Endothelial cell of umbilical vein (primary cell): ENCODE results near the gene ANO6. TPM values are rescaled to one million over a fixed set of nuclear protein-coding genes. Genes with fewer than 3 reads are reported as not detected.

Experiments used
- BruUV-seq: library from RNA; stranded (reverse); fragments of 400-500 nt; replicated peaks from 2 replicates; lab custom pipeline; 2021; lab: Mats Ljungman, UMichigan
- CTCF ChIA-PET: fragments of 300-600, 350-600 bp; sonication (Branson Sonifier 250); formaldehyde crosslinking; loops from one replicate; lab custom pipeline; 2021; ENCODE audit warnings: antibody characterized with exemption, inconsistent platforms; lab: Charles Lee
- POLR2A ChIA-PET: fragments of 300-600, 350-600 bp; sonication (Branson Sonifier 250); formaldehyde crosslinking; loops from one replicate; lab custom pipeline; 2021; ENCODE audit warnings: antibody characterized with exemption, inconsistent platforms; lab: Charles Lee
- DNase-seq: peaks from one replicate; pipeline ENCODE4 v3.0.0-alpha.2; 2011; ENCODE audit warnings: low read depth, low spot score
- FAIRE-seq: peaks from 2 replicates; lab custom pipeline; 2011; peaks lifted over from hg19 to GRCh38; lab: Jason Lieb, UNC
- H2AFZ ChIP-seq: 2 replicates; pipeline ENCODE4 v1.6.0; 2012; ENCODE audit warnings: low read depth, low read length, control low read depth, inconsistent platforms
- H3K27ac ChIP-seq: 2 replicates; pipeline ENCODE4 v1.5.1; 2011; ENCODE audit warnings: low read depth, mild to moderate bottlenecking, control low read depth, low read length, moderate library complexity; ENCODE audit not compliant: insufficient read depth
- H3K27me3 ChIP-seq, 2 experiments: 2 replicates each; pipeline versions ENCODE4 v1.6.0 to v1.6.1; 2011; ENCODE audit warnings: low read length in 2 of 2, mixed read lengths in 1 of 2; ENCODE audit not compliant: control insufficient read depth in 2 of 2, insufficient read depth in 2 of 2
- H3K36me3 ChIP-seq, 2 experiments: 2 replicates in 1 of 2; 3 replicates in 1 of 2; pipeline ENCODE4 v1.5.1; 2011; ENCODE audit warnings: low read length in 2 of 2, mild to moderate bottlenecking in 1 of 2, moderate library complexity in 1 of 2; ENCODE audit not compliant: control insufficient read depth in 2 of 2, insufficient read depth in 2 of 2; ENCODE audit errors: extremely low read depth in 1 of 2
- H3K4me1 ChIP-seq: 3 replicates; pipeline ENCODE4 v1.5.1; 2011; ENCODE audit warnings: mild to moderate bottlenecking, low read length; ENCODE audit not compliant: control insufficient read depth, insufficient read depth; ENCODE audit errors: extremely low read depth
- H3K4me2 ChIP-seq: 2 replicates; pipeline ENCODE4 v1.6.1; 2011; ENCODE audit warnings: low read length, control low read depth, mixed read lengths; ENCODE audit not compliant: insufficient read depth
- H3K4me3 ChIP-seq, 3 experiments: fragments of 200-600 bp in 1 of 3; sonication (generic), shearing (Covaris generic) in 1 of 3; replicated peaks in 1 of 3; 2 replicates each; pipeline ENCODE4 v1.5.1; 2011 to 2016; ENCODE audit warnings: control low read depth in 3 of 3, low read length in 3 of 3, mild to moderate bottlenecking in 2 of 3, inconsistent platforms in 1 of 3, low read depth in 1 of 3, moderate library complexity in 1 of 3; ENCODE audit not compliant: insufficient read depth in 1 of 3
- H3K79me2 ChIP-seq: 2 replicates; pipeline ENCODE4 v1.6.0; 2012; ENCODE audit warnings: low read length, inconsistent platforms; ENCODE audit not compliant: control insufficient read depth, insufficient read depth
- H3K9ac ChIP-seq: replicated peaks from 2 replicates; pipeline ENCODE3; 2011; ENCODE audit warnings: low read length, control low read depth; ENCODE audit not compliant: insufficient read depth; ENCODE audit errors: extremely low read depth
- H3K9me1 ChIP-seq: replicated peaks from 3 replicates; pipeline ENCODE4 v1.6.0; 2011; ENCODE audit warnings: mild to moderate bottlenecking, low read length; ENCODE audit not compliant: control insufficient read depth, insufficient read depth; ENCODE audit errors: extremely low read depth
- H3K9me3 ChIP-seq: replicated peaks from 2 replicates; pipeline ENCODE4 v1.5.1; 2012; ENCODE audit warnings: low read length, inconsistent platforms; ENCODE audit not compliant: control insufficient read depth, insufficient read depth
- H4K20me1 ChIP-seq: replicated peaks from 2 replicates; pipeline ENCODE3; 2011; ENCODE audit warnings: mild to moderate bottlenecking, low read length; ENCODE audit not compliant: control insufficient read depth, insufficient read depth; ENCODE audit errors: extremely low read depth
- EZH2 ChIP-seq: IDR thresholded peaks from 2 replicates; pipeline ENCODE4 v1.6.1; 2012; ENCODE audit warnings: borderline replicate concordance, low read depth, mild to moderate bottlenecking, moderate library complexity, low read length, inconsistent platforms; ENCODE audit not compliant: severe bottlenecking
- FOS ChIP-seq: IDR thresholded peaks from 2 replicates; pipeline ENCODE4 v1.6.1; 2011; ENCODE audit warnings: mild to moderate bottlenecking, low read length, moderate library complexity, borderline replicate concordance; ENCODE audit not compliant: insufficient read depth
- GATA2 ChIP-seq: IDR thresholded peaks from 2 replicates; pipeline ENCODE4 v1.7.0; 2011; ENCODE audit warnings: low read depth, mild to moderate bottlenecking, moderate library complexity, mixed read lengths, low read length; ENCODE audit not compliant: insufficient read length, insufficient read depth
- JUN ChIP-seq: IDR thresholded peaks from 2 replicates; pipeline ENCODE4 v1.6.1; 2011; ENCODE audit warnings: borderline replicate concordance, low read depth; ENCODE audit not compliant: insufficient read length, insufficient read depth
- MAX ChIP-seq: IDR thresholded peaks from 2 replicates; pipeline ENCODE4 v1.6.1; 2011; ENCODE audit not compliant: insufficient read depth, insufficient read length
- MYC ChIP-seq: IDR thresholded peaks from one replicate; pipeline ENCODE4 v1.6.1; 2011; ENCODE audit warnings: mild to moderate bottlenecking, low read depth, low read length
- POLR2A ChIP-seq: IDR thresholded peaks from 2 replicates; pipeline ENCODE4 v1.6.1; 2012; ENCODE audit warnings: low read depth, mild to moderate bottlenecking, control low read depth, low read length
- POLR2AphosphoS5 ChIP-seq: IDR thresholded peaks from 2 replicates; pipeline ENCODE4 v1.6.1; 2012; ENCODE audit warnings: low read depth, mild to moderate bottlenecking, control low read depth, low read length, moderate library complexity; ENCODE audit not compliant: insufficient read depth
- dilution Hi-C: fragments of 300-500 bp; cut with MboI; formaldehyde crosslinking; loops from one replicate; pipeline ENCODE4 v1.15.0; 2019; ENCODE audit warnings: low sequenced_read_pairs; ENCODE audit not compliant: extremely low pct_ligation_motif_present
- intact Hi-C: fragments of 100-400 bp; cut with micrococcal nuclease; formaldehyde crosslinking; loops from one replicate; pipeline ENCODE4 v1.10.0; 2022
- polyA plus RNA-seq, 4 experiments: library from polyadenylated mRNA; depleted of rRNA in 3 of 4; stranded (reverse) in 3 of 4; unstranded in 1 of 4; fragments of >200 nt; gene quantifications; 2 replicates each; pipeline versions ENCODE4 v1.2.1 to v1.2.3, GENCODE V29; 2011 to 2012; ENCODE audit warnings: missing spikeins in 1 of 4
- total RNA-seq: library from RNA; stranded (reverse); gene quantifications from 2 replicates; pipeline ENCODE4 v1.2.3, GENCODE V29; 2021
- TF ChIP-seq, protein P1 (sequence below), 2 donors: IDR thresholded peaks; 1 replicate in 1 of 2; 2 replicates in 1 of 2; pipeline ENCODE4 v1.5.1; 2011; ENCODE audit warnings: low read length in 2 of 2, mild to moderate bottlenecking in 2 of 2, moderate library complexity in 2 of 2, control low read depth in 1 of 2, inconsistent platforms in 1 of 2, low read depth in 1 of 2; ENCODE audit not compliant: insufficient read depth in 1 of 2; ENCODE audit errors: extremely low read depth in 1 of 2

The ANO6 gene
- total and polyA plus RNA-seq, 2 donors (not counting 3 experiments of a cell fraction or from before 2014, with no cell fraction given): 21.3 to 67.6 TPM

GRCh38 chr12:45458238-45458637, 242.3 kb downstream of the ANO6 start:
- Histone ChIP-seq H3K4me3 (no peak overlapping the region), H3K9me1 (no peaks in the 10 kb centered on the region), H3K27ac (no peak overlapping the region), H3K9me3 (no peaks in the 10 kb centered on the region), H2AFZ (no peak overlapping the region), H3K4me2 (no peak overlapping the region), H3K4me1 (no peaks in the 10 kb centered on the region), H3K9ac (no peak overlapping the region), H3K36me3 (no peaks in the 10 kb centered on the region), H3K27me3 (peaks cover 4 to 14% of the 10 kb centered on the region in 2 experiments), H3K79me2 (no peaks in the 10 kb centered on the region), H4K20me1 (no peaks in the 10 kb centered on the region)
- dilution Hi-C loops: no loop called here
- intact Hi-C loops: no loop called here
- DNase-seq (no peak), FAIRE-seq (no peak)
- TF ChIP-seq EZH2 (no peak), MAX (no peak), POLR2AphosphoS5 (no peak), POLR2A (no peak), MYC (no peak), FOS (no peak), JUN (no peak), GATA2 (no peak)
- TF ChIP-seq, protein P1, sequence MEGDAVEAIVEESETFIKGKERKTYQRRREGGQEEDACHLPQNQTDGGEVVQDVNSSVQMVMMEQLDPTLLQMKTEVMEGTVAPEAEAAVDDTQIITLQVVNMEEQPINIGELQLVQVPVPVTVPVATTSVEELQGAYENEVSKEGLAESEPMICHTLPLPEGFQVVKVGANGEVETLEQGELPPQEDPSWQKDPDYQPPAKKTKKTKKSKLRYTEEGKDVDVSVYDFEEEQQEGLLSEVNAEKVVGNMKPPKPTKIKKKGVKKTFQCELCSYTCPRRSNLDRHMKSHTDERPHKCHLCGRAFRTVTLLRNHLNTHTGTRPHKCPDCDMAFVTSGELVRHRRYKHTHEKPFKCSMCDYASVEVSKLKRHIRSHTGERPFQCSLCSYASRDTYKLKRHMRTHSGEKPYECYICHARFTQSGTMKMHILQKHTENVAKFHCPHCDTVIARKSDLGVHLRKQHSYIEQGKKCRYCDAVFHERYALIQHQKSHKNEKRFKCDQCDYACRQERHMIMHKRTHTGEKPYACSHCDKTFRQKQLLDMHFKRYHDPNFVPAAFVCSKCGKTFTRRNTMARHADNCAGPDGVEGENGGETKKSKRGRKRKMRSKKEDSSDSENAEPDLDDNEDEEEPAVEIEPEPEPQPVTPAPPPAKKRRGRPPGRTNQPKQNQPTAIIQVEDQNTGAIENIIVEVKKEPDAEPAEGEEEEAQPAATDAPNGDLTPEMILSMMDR (IDR thresholded peaks at IDR 0.05; ENCODE audit: extremely low read depth in 1 of 2, insufficient read depth in 1 of 2, low read depth in 1 of 2, low read length in 2 of 2): no peak
- ChIA-PET CTCF (no interaction called here), POLR2A (no interaction called here)
- no TSS peak for BruUV-seq
